Thymus (tissue), 11 donors: Measurements from ENCODE around the gene SLC38A10. TPM values are rescaled to one million over a fixed set of nuclear protein-coding genes. Genes with fewer than 3 reads are reported as not detected.

ENCODE experiments used
- DNase-seq, 9 donors: peaks; one replicate each; pipeline ENCODE4 v3.0.0-alpha.2; 2013; ENCODE audit warnings: low spot score in 9 of 9, low read depth in 6 of 9, missing footprints in 1 of 9
- H3K27ac ChIP-seq, 2 donors: one replicate each; pipeline ENCODE4 v1.5.1; 2013; ENCODE audit warnings: control low read depth in 1 of 2, low read depth in 1 of 2, low read length in 1 of 2, mild to moderate bottlenecking in 1 of 2, moderate library complexity in 1 of 2
- H3K27me3 ChIP-seq, 2 donors: one replicate each; pipeline ENCODE4 v1.5.1; 2013; ENCODE audit warnings: low read length in 1 of 2; ENCODE audit not compliant: control insufficient read depth in 2 of 2, insufficient read depth in 1 of 2
- H3K36me3 ChIP-seq, 2 donors: one replicate each; pipeline ENCODE4 v1.5.1; 2013; ENCODE audit warnings: low read length in 1 of 2, mild to moderate bottlenecking in 1 of 2, moderate library complexity in 1 of 2; ENCODE audit not compliant: control insufficient read depth in 2 of 2, insufficient read depth in 2 of 2
- H3K4me1 ChIP-seq, 2 donors: one replicate each; pipeline ENCODE4 v1.5.1; 2013; ENCODE audit warnings: low read length in 2 of 2; ENCODE audit not compliant: control insufficient read depth in 2 of 2, insufficient read depth in 2 of 2
- H3K4me3 ChIP-seq, 2 donors: one replicate each; pipeline ENCODE4 v1.5.1; 2013; ENCODE audit warnings: low read length in 2 of 2, control low read depth in 1 of 2, mild to moderate bottlenecking in 1 of 2
- H3K9me3 ChIP-seq, 2 donors: one replicate each; pipeline ENCODE4 v1.5.1; 2013; ENCODE audit warnings: low read length in 1 of 2, mild to moderate bottlenecking in 1 of 2; ENCODE audit not compliant: control insufficient read depth in 2 of 2, insufficient read depth in 1 of 2
- WGBS: extraction: QIAGEN DNeasy Blood & Tissue Kit; methylation state at CpG from one replicate; pipeline ENCODE4 v1.1.7; 2013; 5-methylcytosine and 5-hydroxymethylcytosine counted together
- polyA plus RNA-seq: library from polyadenylated mRNA; stranded (reverse); fragments of 200-250 nt; gene quantifications from one replicate; pipeline ENCODE4 v1.2.3, GENCODE V29; 2013
- total RNA-seq: library from RNA; stranded (reverse); fragments of 120-200 nt; gene quantifications from one replicate; pipeline ENCODE4 v1.2.4, GENCODE V29; 2013
- donor health status: healthy.

The SLC38A10 gene
- total and polyA plus RNA-seq, 2 donors = 21.0 to 63.6 TPM

- Histone ChIP-seq H3K36me3 (peaks cover 73 to 76% of the 10 kb centered on the region in 2 donors), H3K27ac (no peak overlapping the region), H3K4me3 (no peak overlapping the region), H3K27me3 (no peaks in the 10 kb centered on the region), H3K4me1 (peaks cover 0 to 3% of the 10 kb centered on the region in 2 donors), H3K9me3 (peaks cover 0 to 3% of the 10 kb centered on the region in 2 donors)
- 98% methylated on average over 6 of the region's 6 CpGs for WGBS
- DNase-seq = no peak
Observed at GRCh38 chr17:81267390-81268067, 27.6 kb downstream of the SLC38A10 start.

GRCh38 chr17:81265576-81265975 is 29.5 kb downstream of the SLC38A10 start:
- Histone ChIP-seq H3K36me3 (peaks cover 75 to 80% of the 10 kb centered on the region in 2 donors), H3K27ac (no peak overlapping the region), H3K9me3 (peaks cover 0 to 3% of the 10 kb centered on the region in 2 donors), H3K4me1 (no peaks in the 10 kb centered on the region), H3K4me3 (no peak overlapping the region), H3K27me3 (no peaks in the 10 kb centered on the region)
- 95% methylated on average over 22 of the region's 22 CpGs for WGBS
- DNase-seq = no peak

GRCh38 chr17:81264640-81265039 is 30.5 kb downstream of the SLC38A10 start:
- H3K27ac ChIP-seq = no peak overlapping the region
- H3K4me1 ChIP-seq = no peaks in the 10 kb centered on the region
- no peak for DNase-seq
- no peak overlapping the region for H3K4me3 ChIP-seq
- WGBS = 99% methylated on average over 12 of the region's 12 CpGs
- H3K9me3 ChIP-seq = peaks cover 0 to 3% of the 10 kb centered on the region in 2 donors
- H3K36me3 ChIP-seq = peaks cover 73 to 80% of the 10 kb centered on the region in 2 donors
- no peaks in the 10 kb centered on the region for H3K27me3 ChIP-seq

GRCh38 chr17:81263371-81264181 is 31.5 kb downstream of the SLC38A10 start:
- Histone ChIP-seq H3K9me3 (peaks cover 0 to 3% of the 10 kb centered on the region in 2 donors), H3K4me3 (no peak overlapping the region), H3K27ac (no peak overlapping the region), H3K36me3 (peaks cover 77 to 85% of the 10 kb centered on the region in 2 donors), H3K27me3 (no peaks in the 10 kb centered on the region), H3K4me1 (no peaks in the 10 kb centered on the region)
- DNase-seq = no peak
- 97% methylated on average over 40 of the region's 40 CpGs for WGBS

- H3K27ac ChIP-seq = no peak overlapping the region
- H3K36me3 ChIP-seq = peaks cover 81 to 96% of the 10 kb centered on the region in 2 donors
- H3K27me3 ChIP-seq = no peaks in the 10 kb centered on the region
- no peak for DNase-seq
- H3K4me1 ChIP-seq = no peaks in the 10 kb centered on the region
- 96% methylated on average over 36 of the region's 36 CpGs for WGBS
- peaks cover 0 to 3% of the 10 kb centered on the region in 2 donors for H3K9me3 ChIP-seq
- H3K4me3 ChIP-seq = no peak overlapping the region
Observed at GRCh38 chr17:81261582-81262336, 33.3 kb downstream of the SLC38A10 start.

GRCh38 chr17:81261096-81261495 is 34.0 kb downstream of the SLC38A10 start:
- 97% methylated on average over 18 of the region's 18 CpGs for WGBS
- peaks cover 78 to 100% of the 10 kb centered on the region in 2 donors for H3K36me3 ChIP-seq
- H3K4me3 ChIP-seq = no peak overlapping the region
- DNase-seq = no peak
- H3K27ac ChIP-seq = no peak overlapping the region
- peaks cover 0 to 3% of the 10 kb centered on the region in 2 donors for H3K9me3 ChIP-seq
- H3K27me3 ChIP-seq = no peaks in the 10 kb centered on the region
- no peaks in the 10 kb centered on the region for H3K4me1 ChIP-seq

- peaks cover 74 to 98% of the 10 kb centered on the region in 2 donors for H3K36me3 ChIP-seq
- no peak overlapping the region for H3K27ac ChIP-seq
- H3K9me3 ChIP-seq = peaks cover 0 to 3% of the 10 kb centered on the region in 2 donors
- no peaks in the 10 kb centered on the region for H3K27me3 ChIP-seq
- H3K4me1 ChIP-seq = no peaks in the 10 kb centered on the region
- no peak for DNase-seq
- 96% methylated on average over 19 of the region's 19 CpGs for WGBS
- H3K4me3 ChIP-seq = no peak overlapping the region
Observed at GRCh38 chr17:81260641-81261040, 34.5 kb downstream of the SLC38A10 start.

GRCh38 chr17:81260171-81260570 is 34.9 kb downstream of the SLC38A10 start:
- peaks cover 70 to 97% of the 10 kb centered on the region in 2 donors for H3K36me3 ChIP-seq
- WGBS = 96% methylated on average over 17 of the region's 17 CpGs
- peaks cover 0 to 3% of the 10 kb centered on the region in 2 donors for H3K9me3 ChIP-seq
- H3K4me3 ChIP-seq = no peak overlapping the region
- H3K27me3 ChIP-seq = no peaks in the 10 kb centered on the region
- H3K27ac ChIP-seq = no peak overlapping the region
- DNase-seq = no peak
- H3K4me1 ChIP-seq = no peaks in the 10 kb centered on the region
